ENCODE measurements around the gene CDC34.

DNA sequence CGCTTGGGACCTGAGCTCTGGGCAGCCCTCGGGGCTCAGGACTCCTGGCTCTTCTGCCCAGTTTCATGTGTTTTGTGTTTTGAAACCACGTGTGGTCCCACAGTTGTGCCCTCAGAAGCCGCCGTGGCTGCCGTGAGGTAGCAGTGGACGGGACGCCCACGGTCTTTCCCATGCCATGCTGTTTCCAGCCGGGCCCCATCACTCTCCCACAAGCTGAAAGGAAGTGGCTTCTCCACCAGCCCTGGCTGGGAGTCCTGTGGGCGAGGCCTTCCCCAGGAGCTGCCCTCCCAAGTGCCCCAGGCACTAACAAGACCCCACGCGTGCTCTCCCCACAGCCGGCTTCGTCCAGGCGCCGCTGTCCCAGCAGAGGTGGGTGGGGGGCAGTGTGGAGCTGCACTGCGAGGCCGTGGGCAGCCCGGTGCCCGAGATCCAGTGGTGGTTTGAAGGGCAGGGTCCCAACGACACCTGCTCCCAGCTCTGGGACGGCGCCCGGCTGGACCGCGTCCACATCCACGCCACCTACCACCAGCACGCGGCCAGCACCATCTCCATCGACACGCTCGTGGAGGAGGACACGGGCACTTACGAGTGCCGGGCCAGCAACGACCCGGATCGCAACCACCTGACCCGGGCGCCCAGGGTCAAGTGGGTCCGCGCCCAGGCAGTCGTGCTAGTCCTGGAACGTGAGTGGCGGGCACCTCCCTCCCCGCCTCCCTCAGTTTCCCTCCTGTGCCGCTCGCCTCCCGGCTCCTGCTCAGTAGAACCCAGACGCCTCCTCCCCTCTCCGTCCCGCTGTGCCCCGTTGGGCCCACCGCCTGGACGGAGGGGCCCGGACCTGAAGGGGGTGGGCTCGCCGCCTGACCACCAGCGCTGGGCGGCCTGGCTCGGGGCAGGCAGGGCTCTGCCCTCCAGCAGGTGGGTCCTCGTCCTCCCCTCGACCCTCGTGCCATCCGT is 46.2 kb downstream of the CDC34 start:
- TF ChIP-seq, protein P1, sequence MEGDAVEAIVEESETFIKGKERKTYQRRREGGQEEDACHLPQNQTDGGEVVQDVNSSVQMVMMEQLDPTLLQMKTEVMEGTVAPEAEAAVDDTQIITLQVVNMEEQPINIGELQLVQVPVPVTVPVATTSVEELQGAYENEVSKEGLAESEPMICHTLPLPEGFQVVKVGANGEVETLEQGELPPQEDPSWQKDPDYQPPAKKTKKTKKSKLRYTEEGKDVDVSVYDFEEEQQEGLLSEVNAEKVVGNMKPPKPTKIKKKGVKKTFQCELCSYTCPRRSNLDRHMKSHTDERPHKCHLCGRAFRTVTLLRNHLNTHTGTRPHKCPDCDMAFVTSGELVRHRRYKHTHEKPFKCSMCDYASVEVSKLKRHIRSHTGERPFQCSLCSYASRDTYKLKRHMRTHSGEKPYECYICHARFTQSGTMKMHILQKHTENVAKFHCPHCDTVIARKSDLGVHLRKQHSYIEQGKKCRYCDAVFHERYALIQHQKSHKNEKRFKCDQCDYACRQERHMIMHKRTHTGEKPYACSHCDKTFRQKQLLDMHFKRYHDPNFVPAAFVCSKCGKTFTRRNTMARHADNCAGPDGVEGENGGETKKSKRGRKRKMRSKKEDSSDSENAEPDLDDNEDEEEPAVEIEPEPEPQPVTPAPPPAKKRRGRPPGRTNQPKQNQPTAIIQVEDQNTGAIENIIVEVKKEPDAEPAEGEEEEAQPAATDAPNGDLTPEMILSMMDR (conservative IDR thresholded peaks at IDR 0.05; ENCODE audit: low read depth, low read length), result no peak
- no peak for TF ChIP-seq EZH2 (IDR thresholded peaks at IDR 0.05; ENCODE audit: borderline replicate concordance, low read depth, low read length, poor library complexity, severe bottlenecking)

Measured in A673 (cell line).